Stimulated activated CD8-positive, alpha-beta memory T cell treated with anti-CD3 and anti-CD28 coated beads, Interleukin-4, amount 100 ng/mL, for 1 hour (primary cell): ENCODE data around the gene HLA-DRB1.
"Not testable (repeated sequence)": the region's sequence is repeated elsewhere in the genome, so short reads cannot be mapped to it uniquely, and the experiment has no call there.

Experiments
- DNase-seq, 2 donors: peaks; one replicate each; pipeline ENCODE4 v3.0.0-alpha.2; 2020; ENCODE audit warnings: low read depth in 2 of 2, low spot score in 1 of 2

HLA-DRB1 gene

DNA sequence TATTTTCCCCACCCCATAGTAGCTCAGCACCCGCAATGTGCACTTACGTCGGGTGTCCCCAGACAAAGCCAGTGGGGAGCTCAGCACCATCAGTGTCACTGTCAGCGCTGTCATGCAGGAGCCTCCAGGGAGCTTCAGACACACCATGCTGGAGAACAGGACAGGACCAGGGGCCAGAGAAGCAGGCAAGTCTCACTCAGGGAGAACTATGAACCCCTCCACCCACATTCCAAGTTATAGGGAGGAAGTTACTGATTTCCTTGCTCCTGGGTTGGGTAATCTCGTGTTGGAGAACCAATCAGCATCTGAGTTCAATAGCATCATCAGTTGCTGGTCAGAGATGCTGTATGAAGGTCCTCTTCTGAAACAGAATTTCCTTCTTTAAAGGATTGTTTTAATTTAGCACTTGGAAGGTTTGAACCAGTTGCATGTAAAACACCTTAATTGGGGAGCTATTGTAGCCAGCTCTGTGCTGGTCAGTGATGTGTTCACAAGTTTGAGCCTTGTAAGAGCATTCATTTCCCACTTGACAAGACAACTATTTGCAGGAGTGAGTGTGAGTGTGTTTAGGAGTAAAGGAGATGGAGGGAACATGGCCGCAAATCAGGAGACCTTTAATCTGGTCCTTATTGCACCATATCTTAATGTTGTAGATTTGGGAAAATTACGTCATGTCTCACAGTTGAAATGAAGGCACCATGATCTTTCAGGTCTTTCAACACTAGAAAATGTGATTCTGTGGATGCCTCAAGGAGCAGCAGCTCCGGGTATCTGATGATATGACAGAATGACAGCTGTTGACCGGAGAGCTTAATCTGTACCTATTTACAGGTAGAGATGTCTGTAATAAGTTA lies at the start of gene HLA-DRB1:
HLA-DRB1 (minus strand) TSS at position 253 of the 854 bp plus-strand sequence; CDS start at position 147, 106 bp downstream.
- DNase-seq: no peak

GRCh38 chr6:32638532-32639219 lies 49.0 kb upstream of the HLA-DRB1 start:
- DNase-seq: no peak

- no peak for DNase-seq
These were observed 48.2 kb upstream of the HLA-DRB1 start for GRCh38 chr6:32637883-32638282.

- DNase-seq: no peak
These were observed 47.7 kb upstream of the HLA-DRB1 start, which contains the start of gene HLA-DQA1 for GRCh38 chr6:32637219-32637880. HLA-DQA1 (plus strand) TSS chr6:32637406; CDS start chr6:32637459, 53 bp downstream.

- no peak for DNase-seq
These were observed 46.0 kb upstream of the HLA-DRB1 start for GRCh38 chr6:32635526-32636123.

DNA sequence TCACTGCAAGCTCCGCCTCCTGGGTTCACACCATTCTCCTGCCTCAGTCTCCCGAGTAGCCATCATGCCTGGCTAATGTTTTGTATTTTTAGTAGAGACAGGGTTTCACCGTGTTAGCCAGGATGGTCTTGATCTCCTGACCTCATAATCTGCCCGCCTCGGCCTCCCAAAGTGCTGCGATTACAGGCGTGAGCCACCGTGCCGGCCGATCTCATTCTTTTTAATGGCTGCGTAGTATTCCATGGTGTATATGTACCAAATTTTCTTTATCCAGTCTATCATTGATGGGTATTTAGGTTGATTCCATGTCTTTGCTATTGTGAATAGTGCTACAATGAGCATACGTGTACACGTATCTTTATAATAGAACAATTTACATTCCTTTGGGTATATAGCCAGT lies 40.1 kb upstream of the HLA-DRB1 start:
- not testable (repeated sequence) for DNase-seq

DNA sequence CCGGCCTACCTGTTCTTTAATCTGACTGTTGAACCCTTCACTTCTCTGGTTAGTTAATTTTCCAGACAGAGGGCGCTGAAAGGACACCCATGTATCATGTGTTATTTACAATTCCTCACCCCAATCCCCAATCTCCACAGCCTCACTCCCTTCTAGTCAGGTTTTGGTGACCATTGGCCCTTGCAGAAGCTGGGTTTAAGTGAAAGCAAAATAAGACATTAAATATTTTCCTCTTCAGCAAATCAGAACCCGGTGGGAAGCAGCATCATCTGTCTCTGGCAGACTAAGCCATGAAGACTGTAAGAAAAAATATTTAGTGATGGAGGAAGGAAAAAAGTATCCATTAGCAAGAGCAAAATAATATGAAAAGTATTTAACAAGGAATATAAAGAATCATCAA lies 38.2 kb upstream of the HLA-DRB1 start:
- no peak for DNase-seq

DNA sequence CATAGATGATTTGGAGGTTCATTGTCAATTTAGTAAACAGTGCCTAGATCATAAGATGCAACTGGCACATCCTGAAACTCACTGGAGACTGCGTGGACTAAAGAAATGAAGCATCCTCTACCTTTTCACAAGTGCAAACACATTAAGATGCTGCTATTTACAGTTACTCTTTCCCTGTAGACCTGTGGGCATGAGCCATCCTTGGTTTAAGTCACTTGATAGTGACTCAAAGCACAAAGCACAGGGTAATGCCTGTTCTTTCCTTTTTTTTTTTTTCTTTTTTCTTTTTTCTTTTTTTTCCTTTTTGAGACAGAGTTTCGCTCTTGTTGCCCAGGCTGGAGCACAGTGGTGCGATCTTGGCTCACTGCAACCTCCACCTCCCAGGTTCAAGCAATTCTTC lies 37.6 kb upstream of the HLA-DRB1 start:
- no peak for DNase-seq

- no peak for DNase-seq
These were observed 35.5 kb upstream of the HLA-DRB1 start for GRCh38 chr6:32625137-32625536.

- DNase-seq: no peak
These were observed 34.9 kb upstream of the HLA-DRB1 start for GRCh38 chr6:32624565-32624964.

GRCh38 chr6:32623693-32624092 lies 34.0 kb upstream of the HLA-DRB1 start:
- no peak for DNase-seq

GRCh38 chr6:32622545-32623401 lies 33.1 kb upstream of the HLA-DRB1 start:
- no peak for DNase-seq

- DNase-seq: no peak
These were observed 31.7 kb upstream of the HLA-DRB1 start for GRCh38 chr6:32621372-32621771.

- no peak for DNase-seq
These were observed 28.1 kb upstream of the HLA-DRB1 start for GRCh38 chr6:32617751-32618150.

DNA sequence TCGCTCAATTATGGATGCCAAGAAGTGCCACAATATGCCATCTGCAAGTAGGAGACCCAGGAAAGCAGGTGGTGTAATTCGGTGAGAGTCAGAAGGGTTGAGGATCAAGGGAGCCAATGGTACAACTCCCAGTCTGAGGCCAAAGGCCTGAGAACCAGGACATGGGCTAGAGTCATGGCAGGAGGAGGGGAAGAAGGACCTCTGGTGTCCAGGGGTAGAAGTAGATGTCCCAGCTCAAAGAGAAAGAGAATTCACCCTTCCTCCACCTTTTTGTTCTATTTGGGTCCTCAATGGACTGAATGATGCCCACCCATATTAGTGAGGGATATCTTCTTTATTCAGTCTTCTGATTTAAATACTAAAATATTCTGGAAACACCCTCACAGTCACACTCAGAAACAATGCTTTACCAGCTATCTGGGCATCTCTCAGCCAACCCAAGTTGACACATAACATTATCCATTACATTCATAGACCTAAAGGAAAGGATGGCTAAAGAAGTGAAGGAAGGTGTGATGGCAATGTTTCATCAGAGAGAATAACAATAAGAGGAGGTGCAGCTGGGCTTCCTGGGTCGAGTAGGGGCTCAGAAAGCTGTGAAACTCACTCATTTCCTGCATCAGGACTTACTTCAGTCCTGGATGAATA lies 26.4 kb upstream of the HLA-DRB1 start:
- DNase-seq: no peak

DNA sequence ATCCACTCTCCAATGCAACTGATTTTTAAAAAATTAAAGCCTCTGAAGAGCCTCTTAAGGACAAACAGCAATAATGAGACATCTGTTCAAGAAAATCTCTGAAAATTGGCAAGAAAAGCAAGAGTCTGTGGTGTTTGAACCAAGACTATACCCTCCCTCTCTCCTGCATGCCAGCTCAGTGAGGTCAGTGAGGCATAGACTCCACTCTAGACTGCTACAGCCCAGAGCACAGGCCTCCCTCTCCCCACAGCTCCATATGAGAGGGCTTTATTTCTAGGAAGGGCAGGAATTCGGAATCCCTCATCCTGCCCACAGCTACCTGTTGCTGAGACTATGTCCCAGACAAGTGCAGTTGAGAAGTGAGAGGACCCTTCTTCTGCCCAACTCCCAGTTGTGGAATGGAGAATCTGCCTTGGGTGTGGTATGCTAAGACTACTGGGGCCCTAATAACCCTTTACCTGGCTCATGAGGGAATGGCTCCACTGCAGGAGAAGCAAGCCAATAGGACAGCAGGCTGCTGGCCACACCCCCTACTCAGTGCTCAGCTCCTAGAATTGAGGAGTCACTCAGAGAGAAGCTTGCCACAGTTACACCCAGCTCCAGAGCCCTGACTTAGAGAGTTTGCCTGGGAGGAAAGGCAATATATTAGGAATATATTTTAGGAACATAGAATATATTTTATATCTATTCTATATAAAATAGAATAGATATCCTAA lies 24.9 kb upstream of the HLA-DRB1 start:
- no peak for DNase-seq

GRCh38 chr6:32613475-32613874 lies 23.8 kb upstream of the HLA-DRB1 start:
- DNase-seq: no peak

- no peak for DNase-seq
These were observed 21.1 kb upstream of the HLA-DRB1 start for GRCh38 chr6:32610682-32611296.
